Activated CD8-positive, alpha-beta memory T cell treated with anti-CD3 and anti-CD28 coated beads, Interleukin-2, amount 10 ng/mL, durations not matched to agents 7 days and 5 days (primary cell): Measurements from ENCODE around the gene KRTAP10-8. TPM values are rescaled to one million over a fixed set of nuclear protein-coding genes. Genes with fewer than 3 reads are reported as not detected.
"Not testable (repeated sequence)": the region's sequence is repeated elsewhere in the genome, so short reads cannot be mapped to it uniquely, and the experiment has no call there.

ENCODE experiments used
- ATAC-seq: fragments of 150-1000 bp; cut with Tn5 transposase; one replicate; pipeline ENCODE4 v1.10.0; 2021; ENCODE audit warnings: moderate library complexity
- CTCF ChIA-PET: fragments of 350-600 bp; sonication (Branson Sonifier 250); formaldehyde crosslinking; loops from one replicate; lab custom pipeline; 2021; ENCODE audit warnings: antibody characterized with exemption; lab: Charles Lee
- DNase-seq: peaks from one replicate; pipeline ENCODE4 v3.0.0-alpha.2; 2020
- H3K27ac Mint-ChIP-seq: one replicate; pipeline ENCODE4 v1.8.0; 2021; ENCODE audit warnings: mild to moderate bottlenecking, mixed read lengths
- H3K27me3 Mint-ChIP-seq: one replicate; pipeline ENCODE4 v1.8.0; 2021; ENCODE audit warnings: mixed read lengths
- H3K36me3 Mint-ChIP-seq: one replicate; pipeline ENCODE4 v1.8.0; 2021; ENCODE audit warnings: mild to moderate bottlenecking, mixed read lengths
- H3K4me1 Mint-ChIP-seq: one replicate; pipeline ENCODE4 v1.8.0; 2021; ENCODE audit warnings: mixed read lengths
- H3K4me3 Mint-ChIP-seq: one replicate; pipeline ENCODE4 v1.8.0; 2021; ENCODE audit warnings: mild to moderate bottlenecking, moderate library complexity, mixed read lengths
- H3K9me3 Mint-ChIP-seq: one replicate; pipeline ENCODE4 v1.8.0; 2022; ENCODE audit warnings: low read depth, mixed read lengths
- total RNA-seq, 2 experiments: library from RNA; stranded (reverse); gene quantifications; one replicate each; pipeline ENCODE4 v1.2.3, GENCODE V29; 2021

KRTAP10-8 gene
- total RNA-seq, 2 experiments from 2014 or later = not detected

- Mint-ChIP-seq H3K4me1 (peaks cover 15% of the 10 kb centered on the region), H3K4me3 (no peak overlapping the region), H3K9me3 (peaks cover 35% of the 10 kb centered on the region), H3K36me3 (peaks cover 24% of the 10 kb centered on the region), H3K27ac (no peak overlapping the region), H3K27me3 (peaks cover 8% of the 10 kb centered on the region)
- no peak for ATAC-seq
- DNase-seq = no peak
- CTCF ChIA-PET = no interaction called here
Observed at GRCh38 chr21:44626262-44626661, 14.4 kb downstream of the KRTAP10-8 start.

DNA sequence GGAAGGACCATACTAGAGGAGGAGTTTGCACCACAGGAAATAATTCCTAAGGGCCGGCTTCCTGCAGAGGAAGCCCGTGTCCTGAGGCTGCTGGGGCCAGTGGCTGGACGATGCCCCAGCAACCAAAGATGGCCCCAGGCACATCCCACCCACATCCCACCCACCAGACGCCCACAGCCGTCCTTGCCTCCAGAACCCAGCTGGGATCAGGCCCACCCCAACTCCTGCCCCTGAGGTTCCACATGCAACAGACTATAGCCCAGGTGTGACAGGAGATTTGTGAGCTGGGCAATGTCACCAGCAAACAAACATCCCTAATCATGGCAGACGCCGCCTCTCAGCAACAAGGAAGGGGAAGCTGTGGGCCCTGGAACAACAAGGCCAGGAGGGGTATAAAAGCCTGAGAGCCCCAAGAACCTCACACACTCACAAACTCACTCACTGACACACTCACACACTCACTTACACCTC is 14.8 kb downstream of the KRTAP10-8 start, which contains the start of gene KRTAP10-9:
TSS of gene KRTAP10-9 (plus strand) at position 421 of the 471 bp plus-strand sequence. CDS start 79 bp downstream, outside the sequence.
- peaks cover 26% of the 10 kb centered on the region for H3K36me3 Mint-ChIP-seq
- no peak for ATAC-seq
- H3K9me3 Mint-ChIP-seq = peaks cover 38% of the 10 kb centered on the region
- H3K4me3 Mint-ChIP-seq = no peak within 1 kb of the TSS
- peaks cover 8% of the 10 kb centered on the region for H3K27me3 Mint-ChIP-seq
- H3K4me1 Mint-ChIP-seq = peaks cover 15% of the 10 kb centered on the region
- CTCF ChIA-PET = no interaction called here
- DNase-seq = no peak
- H3K27ac Mint-ChIP-seq = no peak within 1 kb of the TSS

GRCh38 chr21:44627181-44627822 is 15.4 kb downstream of the KRTAP10-8 start:
- ATAC-seq, H3K27me3 Mint-ChIP-seq, CTCF ChIA-PET, H3K4me3 Mint-ChIP-seq, DNase-seq, H3K27ac Mint-ChIP-seq: not testable (repeated sequence)
- H3K36me3 Mint-ChIP-seq = peaks cover 31% of the 10 kb centered on the region
- peaks cover 43% of the 10 kb centered on the region for H3K9me3 Mint-ChIP-seq
- peaks cover 15% of the 10 kb centered on the region for H3K4me1 Mint-ChIP-seq

GRCh38 chr21:44627831-44628233 is 16.0 kb downstream of the KRTAP10-8 start:
- peaks cover 40% of the 10 kb centered on the region for H3K9me3 Mint-ChIP-seq
- DNase-seq, H3K4me3 Mint-ChIP-seq, H3K27ac Mint-ChIP-seq, ATAC-seq, CTCF ChIA-PET, H3K27me3 Mint-ChIP-seq: not testable (repeated sequence)
- H3K4me1 Mint-ChIP-seq = peaks cover 15% of the 10 kb centered on the region
- peaks cover 31% of the 10 kb centered on the region for H3K36me3 Mint-ChIP-seq

DNA sequence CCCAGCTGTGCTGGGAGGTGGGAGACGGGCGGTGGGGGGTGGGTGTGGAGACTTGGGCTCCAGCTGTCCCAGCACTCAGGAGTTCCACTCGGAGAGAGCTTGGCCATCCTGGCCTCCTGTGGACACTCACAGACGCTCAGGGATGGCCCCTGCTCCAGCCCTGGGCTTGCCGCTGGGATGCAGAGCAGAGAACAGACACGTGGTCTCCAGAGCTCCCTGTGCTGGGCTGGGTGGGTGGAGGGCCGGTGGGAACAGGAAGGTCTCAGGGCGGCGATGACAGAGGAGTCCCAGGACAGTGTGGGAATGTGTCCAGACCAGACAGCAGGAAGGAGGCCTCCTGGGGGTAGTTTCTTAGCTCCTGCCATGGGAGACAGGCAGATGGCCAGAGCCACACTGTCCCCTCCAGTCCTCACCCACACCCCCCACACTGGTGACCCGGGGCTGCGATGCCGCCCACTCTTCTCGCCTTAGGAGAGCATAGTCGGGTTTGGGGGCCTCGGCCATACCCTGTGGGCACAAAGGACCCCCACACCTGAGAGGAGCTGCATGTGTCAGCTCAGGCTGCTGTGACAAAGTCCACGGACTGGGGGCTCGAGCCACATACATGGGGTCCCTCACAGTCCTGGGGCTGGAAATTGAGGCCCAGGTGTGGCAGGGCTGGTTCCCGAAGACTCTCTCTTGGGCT is 17.0 kb downstream of the KRTAP10-8 start:
- no peak overlapping the region for H3K27ac Mint-ChIP-seq
- H3K4me3 Mint-ChIP-seq = no peak overlapping the region
- H3K36me3 Mint-ChIP-seq = peaks cover 26% of the 10 kb centered on the region
- peaks cover 15% of the 10 kb centered on the region for H3K4me1 Mint-ChIP-seq
- ATAC-seq (no peak), DNase-seq (no peak)
- CTCF ChIA-PET = no interaction called here
- H3K9me3 Mint-ChIP-seq = peaks cover 37% of the 10 kb centered on the region
- H3K27me3 Mint-ChIP-seq = peaks cover 12% of the 10 kb centered on the region

- H3K27ac Mint-ChIP-seq = no peak overlapping the region
- no peak for ATAC-seq
- CTCF ChIA-PET = no interaction called here
Observed at GRCh38 chr21:44630440-44630839, 18.6 kb downstream of the KRTAP10-8 start.

GRCh38 chr21:44632067-44632466 is 20.2 kb downstream of the KRTAP10-8 start:
- no peak for ATAC-seq
- no peak overlapping the region for H3K4me3 Mint-ChIP-seq
- H3K4me1 Mint-ChIP-seq = peaks cover 13% of the 10 kb centered on the region
- H3K9me3 Mint-ChIP-seq = peaks cover 28% of the 10 kb centered on the region
- DNase-seq = no peak
- H3K36me3 Mint-ChIP-seq = peaks cover 18% of the 10 kb centered on the region
- CTCF ChIA-PET = no interaction called here
- peaks cover 9% of the 10 kb centered on the region for H3K27me3 Mint-ChIP-seq
- no peak overlapping the region for H3K27ac Mint-ChIP-seq

More at GRCh38 chr21:44630440-44630839, 18.6 kb downstream of the KRTAP10-8 start:
- Mint-ChIP-seq H3K36me3 (peaks cover 18% of the 10 kb centered on the region), H3K4me1 (peaks cover 15% of the 10 kb centered on the region), H3K9me3 (peaks cover 28% of the 10 kb centered on the region), H3K4me3 (no peak overlapping the region), H3K27me3 (peaks cover 9% of the 10 kb centered on the region)
- no peak for DNase-seq

- no peak for DNase-seq
- no peaks in the 10 kb centered on the region for H3K4me1 Mint-ChIP-seq
- H3K36me3 Mint-ChIP-seq = peaks cover 7% of the 10 kb centered on the region
- H3K27me3 Mint-ChIP-seq = peaks cover 11% of the 10 kb centered on the region
- no peak overlapping the region for H3K27ac Mint-ChIP-seq
- ATAC-seq = no peak
- H3K9me3 Mint-ChIP-seq = peaks cover 20% of the 10 kb centered on the region
- CTCF ChIA-PET = no interaction called here
- no peak overlapping the region for H3K4me3 Mint-ChIP-seq
Observed at GRCh38 chr21:44636209-44637017, 24.5 kb downstream of the KRTAP10-8 start.

DNA sequence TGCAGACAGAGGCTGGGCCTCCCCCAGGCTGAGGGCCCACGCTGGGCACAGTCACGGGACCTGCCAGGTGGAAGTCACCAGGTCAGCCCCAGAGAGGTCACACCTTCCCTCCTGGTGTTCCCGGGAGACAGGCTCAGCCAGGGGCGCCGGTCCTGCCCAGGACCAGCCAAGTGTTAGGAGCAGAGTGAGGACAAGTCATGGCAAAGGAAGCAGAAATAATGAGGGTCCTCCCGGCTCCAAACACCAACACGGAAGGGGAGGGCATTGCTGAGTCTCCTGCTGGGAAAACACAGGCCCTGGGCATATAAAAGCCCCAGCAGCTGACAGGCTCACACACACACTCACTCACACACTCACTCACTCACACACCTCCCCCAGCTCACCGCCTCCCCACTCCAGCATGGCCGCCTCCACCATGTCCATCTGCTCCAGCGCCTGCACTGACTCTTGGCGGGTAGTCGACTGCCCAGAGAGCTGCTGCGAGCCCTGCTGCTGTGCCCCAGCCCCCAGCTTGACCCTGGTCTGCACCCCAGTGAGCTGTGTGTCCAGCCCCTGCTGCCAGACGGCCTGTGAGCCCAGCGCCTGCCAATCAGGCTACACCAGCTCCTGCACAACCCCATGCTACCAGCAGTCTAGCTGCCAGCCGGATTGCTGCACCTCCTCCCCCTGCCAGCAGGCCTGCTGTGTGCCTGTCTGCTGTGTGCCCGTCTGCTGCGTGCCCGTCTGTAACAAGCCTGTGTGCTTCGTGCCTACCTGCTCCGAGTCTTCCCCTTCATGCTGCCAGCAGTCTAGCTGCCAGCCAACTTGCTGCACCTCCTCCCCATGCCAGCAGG is 25.4 kb downstream of the KRTAP10-8 start, which contains the start of gene KRTAP10-10:
TSS of gene KRTAP10-10 (plus strand) at position 339 of the 833 bp plus-strand sequence. CDS start at position 401, 62 bp downstream.
- Mint-ChIP-seq H3K9me3 (peaks cover 20% of the 10 kb centered on the region), H3K36me3 (peaks cover 3% of the 10 kb centered on the region), H3K4me3 (no peak within 1 kb of the TSS), H3K27me3 (peaks cover 14% of the 10 kb centered on the region), H3K27ac (no peak within 1 kb of the TSS), H3K4me1 (no peaks in the 10 kb centered on the region)
- ATAC-seq (no peak), DNase-seq (no peak)
- CTCF ChIA-PET = no interaction called here

DNA sequence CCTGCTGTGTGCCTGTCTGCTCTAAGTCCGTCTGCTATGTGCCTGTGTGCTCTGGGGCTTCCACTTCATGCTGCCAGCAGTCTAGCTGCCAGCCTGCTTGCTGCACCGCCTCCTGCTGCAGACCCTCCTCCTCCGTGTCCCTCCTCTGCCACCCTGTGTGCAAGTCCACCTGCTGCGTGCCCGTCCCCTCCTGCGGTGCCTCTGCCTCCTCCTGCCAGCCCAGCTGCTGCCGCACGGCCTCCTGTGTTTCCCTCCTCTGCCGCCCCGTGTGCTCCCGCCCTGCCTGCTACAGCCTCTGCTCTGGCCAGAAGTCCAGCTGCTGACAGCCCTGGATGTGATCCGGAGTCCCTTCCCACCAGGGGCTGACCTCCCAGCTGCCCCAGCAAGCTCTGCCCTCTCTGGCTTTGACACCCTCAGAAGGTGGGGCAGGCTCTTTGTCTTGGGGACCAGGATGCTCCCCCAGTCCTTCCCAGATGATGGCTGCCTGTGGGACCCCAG is 26.0 kb downstream of the KRTAP10-8 start:
- H3K4me3 Mint-ChIP-seq, CTCF ChIA-PET, ATAC-seq, H3K36me3 Mint-ChIP-seq, H3K27ac Mint-ChIP-seq, DNase-seq, H3K4me1 Mint-ChIP-seq: not testable (repeated sequence)
- H3K9me3 Mint-ChIP-seq = peaks cover 22% of the 10 kb centered on the region
- H3K27me3 Mint-ChIP-seq = peaks cover 14% of the 10 kb centered on the region

DNA sequence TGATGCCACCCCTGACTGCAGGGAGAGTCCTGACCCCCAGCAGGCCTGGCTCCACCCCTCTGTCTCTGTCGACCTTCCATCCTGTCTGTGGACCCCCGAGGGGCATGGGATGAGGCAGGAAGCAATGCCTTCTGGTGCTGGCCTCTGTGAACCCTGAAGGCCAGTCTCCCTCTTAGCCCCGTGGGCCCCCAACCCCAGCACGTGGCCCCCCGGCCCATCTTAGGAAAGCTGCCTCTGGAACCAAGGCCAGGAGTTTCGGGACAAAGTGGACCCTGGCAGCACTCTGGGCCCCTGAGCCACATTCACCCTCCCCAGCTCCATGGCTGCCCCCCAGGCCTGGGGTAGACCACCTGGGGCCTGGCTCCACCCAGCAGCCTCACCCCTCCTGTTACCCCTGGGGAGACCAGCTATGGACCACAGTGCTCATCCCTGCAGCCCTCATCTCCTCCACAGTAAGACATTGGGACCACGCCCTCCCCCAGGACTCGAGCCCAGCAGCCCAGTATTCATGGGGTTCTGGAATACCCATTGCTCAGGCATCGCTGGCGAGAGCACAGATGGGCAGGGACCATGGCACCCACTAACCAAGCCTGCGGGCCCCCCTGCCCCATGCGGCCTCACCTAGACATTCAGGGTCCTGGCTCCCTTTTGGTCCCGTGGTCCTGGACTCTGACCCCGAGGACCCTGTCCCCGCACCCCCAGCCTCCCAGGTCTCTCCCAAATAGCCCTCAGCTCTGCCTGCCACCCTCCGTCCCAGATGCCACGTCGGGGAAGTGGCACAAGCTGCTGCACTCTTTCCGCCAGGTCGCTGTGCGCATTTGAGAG is 26.8 kb downstream of the KRTAP10-8 start:
- CTCF ChIA-PET, H3K4me1 Mint-ChIP-seq, H3K4me3 Mint-ChIP-seq, DNase-seq, H3K27me3 Mint-ChIP-seq, H3K27ac Mint-ChIP-seq, H3K36me3 Mint-ChIP-seq, ATAC-seq: not testable (repeated sequence)
- peaks cover 26% of the 10 kb centered on the region for H3K9me3 Mint-ChIP-seq

DNA sequence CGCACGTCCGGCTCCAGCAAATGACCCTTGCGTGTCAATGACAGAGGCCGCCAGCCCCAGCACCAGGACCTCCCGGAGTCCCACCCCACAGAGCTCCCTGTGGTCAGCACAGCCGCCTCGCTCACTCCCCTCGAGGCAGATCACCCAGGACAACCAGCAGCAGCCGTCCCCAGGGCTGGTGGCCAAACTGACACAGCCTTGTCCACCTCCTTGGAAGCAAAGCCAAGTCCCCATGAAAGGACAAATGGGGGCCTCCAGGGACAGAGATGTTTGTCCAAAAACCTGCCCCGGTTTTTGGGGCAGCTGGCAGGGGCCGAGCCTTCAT is 27.4 kb downstream of the KRTAP10-8 start:
- no peak overlapping the region for H3K27ac Mint-ChIP-seq
- ATAC-seq (no peak), DNase-seq (no peak)
- no peak overlapping the region for H3K4me3 Mint-ChIP-seq
- CTCF ChIA-PET = no interaction called here
- H3K27me3 Mint-ChIP-seq = peaks cover 9% of the 10 kb centered on the region
- H3K9me3 Mint-ChIP-seq = peaks cover 32% of the 10 kb centered on the region
- peaks cover 10% of the 10 kb centered on the region for H3K36me3 Mint-ChIP-seq
- H3K4me1 Mint-ChIP-seq = peaks cover 3% of the 10 kb centered on the region
